GM12878 (cell line): ENCODE data around the gene NEGR1. TPM values are rescaled to one million over a fixed set of nuclear protein-coding genes. Genes with fewer than 3 reads are reported as not detected.

Source experiments
- ATAC-seq: fragments of 200-7000 bp; cut with Tn5 transposase; 3 replicates; pipeline ENCODE4 v1.9.1; 2020; ENCODE audit warnings: mild to moderate bottlenecking, moderate library complexity
- BruUV-seq: library from RNA; stranded (reverse); fragments of 400-500 nt; replicated peaks from 2 replicates; lab custom pipeline; 2021; lab: Mats Ljungman, UMichigan
- CTCF ChIA-PET: fragments of 300-600 bp; sonication (Branson Sonifier 250); formaldehyde crosslinking; extraction: SDS; loops from one replicate; lab custom pipeline; 2021; ENCODE audit warnings: inconsistent platforms; lab: Yijun Ruan, JAX
- POLR2A ChIA-PET: fragments of 350-600 bp; formaldehyde crosslinking; extraction: SDS; loops from one replicate; lab custom pipeline; 2021; ENCODE audit warnings: inconsistent platforms; lab: Charles Lee
- RAD21 ChIA-PET: fragments of 300-600 bp; sonication (Branson Sonifier 250); formaldehyde crosslinking; loops from one replicate; lab custom pipeline; 2023; ENCODE audit warnings: antibody characterized with exemption; ENCODE audit not compliant: unreplicated experiment; lab: Charles Lee
- SMC1A ChIA-PET: fragments of 300-600 bp; sonication (Branson Sonifier 250); formaldehyde crosslinking; loops from one replicate; lab custom pipeline; 2023; ENCODE audit not compliant: unreplicated experiment, uncharacterized antibody; lab: Charles Lee
- DNase-seq: peaks from one replicate; pipeline ENCODE4 v3.0.0-alpha.2; 2011; ENCODE audit warnings: low read depth, low spot score
- FAIRE-seq: peaks from 3 replicates; lab custom pipeline; 2011; peaks lifted over from hg19 to GRCh38; lab: Jason Lieb, UNC
- H2AFZ ChIP-seq: 2 replicates; pipeline ENCODE4 v1.6.0; 2011; ENCODE audit warnings: low read depth, low read length, control low read depth; ENCODE audit not compliant: control insufficient read depth
- H3K27ac ChIP-seq: 2 replicates; pipeline ENCODE4 v1.5.1; 2011; ENCODE audit warnings: control low read depth; ENCODE audit not compliant: control insufficient read depth, insufficient read depth
- H3K27me3 ChIP-seq, 2 experiments: replicated peaks in 1 of 2; 2 replicates each; pipeline versions ENCODE4 v1.6.0 to v1.6.1; 2011; ENCODE audit warnings: low read length in 1 of 2; ENCODE audit not compliant: control insufficient read depth in 2 of 2, insufficient read depth in 2 of 2
- H3K36me3 ChIP-seq, 2 experiments: 2 replicates each; pipeline ENCODE4 v1.5.1; 2011; ENCODE audit warnings: low read length in 1 of 2; ENCODE audit not compliant: control insufficient read depth in 2 of 2, insufficient read depth in 2 of 2
- H3K4me1 ChIP-seq: 2 replicates; pipeline ENCODE4 v1.6.1; 2011; ENCODE audit warnings: mild to moderate bottlenecking, low read length, moderate library complexity, mixed read lengths; ENCODE audit not compliant: control insufficient read depth, insufficient read depth
- H3K4me2 ChIP-seq: 2 replicates; pipeline ENCODE4 v1.6.0; 2011; ENCODE audit warnings: control low read depth; ENCODE audit not compliant: control insufficient read depth, insufficient read depth
- H3K4me3 ChIP-seq: fragments of 200-600 bp; sonication (generic); 2 replicates; pipeline ENCODE4 v1.5.1; 2016
- H3K79me2 ChIP-seq: 2 replicates; pipeline ENCODE4 v1.6.0; 2011; ENCODE audit warnings: low read length; ENCODE audit not compliant: control insufficient read depth, insufficient read depth
- H3K9ac ChIP-seq: 2 replicates; pipeline ENCODE4 v1.8.0; 2011; ENCODE audit warnings: low read length, control low read depth, mixed read lengths; ENCODE audit not compliant: control insufficient read depth, insufficient read depth
- H3K9me3 ChIP-seq: replicated peaks from 3 replicates; pipeline ENCODE4 v1.5.1; 2011; ENCODE audit warnings: mild to moderate bottlenecking, low read length; ENCODE audit not compliant: control insufficient read depth, insufficient read depth
- H4K20me1 ChIP-seq: 2 replicates; pipeline ENCODE4 v1.6.0; 2011; ENCODE audit not compliant: control insufficient read depth, insufficient read depth
- ASH2L ChIP-seq: fragments of 300-600, 200-600 bp; sonication (generic); IDR thresholded peaks from 2 replicates; pipeline ENCODE4 v1.6.1; 2017; ENCODE audit warnings: low read depth, mild to moderate bottlenecking, borderline replicate concordance
- BRCA1 ChIP-seq: IDR thresholded peaks from 2 replicates; pipeline ENCODE4 v1.6.1; 2011; ENCODE audit warnings: low read depth, low read length, improper control_type of control experiment
- DPF2 ChIP-seq: fragments of 450-650 bp; IDR thresholded peaks from 2 replicates; pipeline ENCODE4 v1.6.1; 2017; ENCODE audit warnings: mild to moderate bottlenecking
- ESRRA ChIP-seq: IDR thresholded peaks from 2 replicates; pipeline ENCODE4 v1.6.1; 2012; ENCODE audit warnings: mild to moderate bottlenecking, low read length, improper control_type of control experiment
- FOS ChIP-seq: IDR thresholded peaks from 3 replicates; pipeline ENCODE4 v1.6.1; 2011; ENCODE audit warnings: borderline replicate concordance; ENCODE audit not compliant: insufficient read length; ENCODE audit errors: extremely low read depth
- GATAD2B ChIP-seq: fragments of 450-650 bp; conservative IDR thresholded peaks from 2 replicates; pipeline ENCODE4 v1.6.1; 2017; ENCODE audit warnings: low read depth, mild to moderate bottlenecking, moderate library complexity
- IKZF1 ChIP-seq: fragments of 450-650 bp; conservative IDR thresholded peaks from 2 replicates; pipeline ENCODE4 v1.6.1; 2017; ENCODE audit warnings: antibody characterized with exemption, mild to moderate bottlenecking
- LARP7 ChIP-seq: fragments of 450-650 bp; IDR thresholded peaks from 2 replicates; pipeline ENCODE4 v1.6.1; 2017; ENCODE audit warnings: mild to moderate bottlenecking
- MTA2 ChIP-seq: fragments of 450-650 bp; IDR thresholded peaks from 2 replicates; pipeline ENCODE4 v1.6.1; 2016; ENCODE audit warnings: low read depth, mild to moderate bottlenecking, moderate library complexity
- MXI1 ChIP-seq: fragments of 150-350 bp; IDR thresholded peaks from 2 replicates; pipeline ENCODE4 v1.6.1; 2011; ENCODE audit warnings: low read depth, mild to moderate bottlenecking, inconsistent platforms, low read length, improper control_type of control experiment
- NR2F1 ChIP-seq: fragments of 450-650 bp; conservative IDR thresholded peaks from 2 replicates; pipeline ENCODE4 v1.6.1; 2017; ENCODE audit warnings: mild to moderate bottlenecking
- RAD21 ChIP-seq: IDR thresholded peaks from 2 replicates; pipeline ENCODE4 v1.6.1; 2011; ENCODE audit warnings: mild to moderate bottlenecking, low read depth, low read length, moderate library complexity; ENCODE audit not compliant: insufficient read depth
- SIX5 ChIP-seq: IDR thresholded peaks from 2 replicates; pipeline ENCODE4 v1.6.1; 2011; ENCODE audit warnings: mild to moderate bottlenecking, low read depth, low read length, moderate library complexity; ENCODE audit not compliant: severe bottlenecking
- TAF1 ChIP-seq: IDR thresholded peaks from 2 replicates; pipeline ENCODE4 v1.6.1; 2011; ENCODE audit warnings: mild to moderate bottlenecking, low read depth, low read length, borderline replicate concordance
- YY1 ChIP-seq: IDR thresholded peaks from 2 replicates; pipeline ENCODE4 v1.6.1; 2011; ENCODE audit warnings: low read depth, mild to moderate bottlenecking, low read length
- WGBS: methylation state at CpG from one replicate; pipeline ENCODE4 v1.1.6; 2016; ENCODE audit warnings: low lambda C conversion rate; ENCODE audit not compliant: insufficient replicate concordance, insufficient coverage; ENCODE audit errors: missing lambda C conversion rate; 5-methylcytosine and 5-hydroxymethylcytosine counted together
- in situ Hi-C: fragments of 300-500 bp; cut with MboI; formaldehyde crosslinking; loops from 9 replicates; pipeline ENCODE4 v1.14.3; 2018; ENCODE audit warnings: mixed read lengths
- intact Hi-C: fragments of 100-400 bp; cut with micrococcal nuclease; formaldehyde crosslinking; loops from one replicate; pipeline ENCODE4 v1.14.2; 2022; ENCODE audit not compliant: unreplicated experiment
- polyA plus RNA-seq, 11 experiments: library from polyadenylated mRNA; depleted of rRNA in 4 of 11; unstranded in 6 of 11; stranded (reverse) in 5 of 11; fragments of >200 nt; fragmentation: Nextera tagmentation in 4 of 11; fragmentation: Illumina TruSeq in 1 of 11; extraction: Ambion mirVana in 4 of 11; extraction: Trizol in 1 of 11; gene quantifications; 1 replicate in 1 of 11; 2 replicates in 10 of 11; pipeline versions ENCODE4 v1.2.1 to v1.2.3, GENCODE V29; 2011 to 2016; ENCODE audit warnings: inconsistent platforms in 2 of 11, missing spikeins in 2 of 11, low read depth in 1 of 11
- total RNA-seq, 4 experiments: library from RNA; depleted of rRNA in 3 of 4; stranded (reverse); fragments of >200 nt in 3 of 4; fragmentation: Illumina TruSeq in 1 of 4; extraction: Trizol in 1 of 4; gene quantifications; 2 replicates each; pipeline versions ENCODE4 v1.2.1 to v1.2.3, GENCODE V29; 2013 to 2021
- TF ChIP-seq, protein P1 (sequence below): fragments of 150-350 bp; IDR thresholded peaks from 2 replicates; pipeline ENCODE4 v1.6.1; 2016; ENCODE audit warnings: low read depth, low read length
- TF ChIP-seq, protein P2 (sequence below): fragments of 450-650 bp; IDR thresholded peaks from 2 replicates; pipeline ENCODE4 v1.6.1; 2016; ENCODE audit warnings: mild to moderate bottlenecking

The NEGR1 gene
- total and polyA plus RNA-seq, 10 of the 15 experiments (the other 5 are each of a cell fraction or from before 2014, with no cell fraction given) = under 0.01 to 0.03 (median 0.01) TPM; not detected in 7

GRCh38 chr1:71908303-71908702, 374.0 kb downstream of the NEGR1 start:
- Histone ChIP-seq H4K20me1 (no peaks in the 10 kb centered on the region), H3K4me2 (no peak overlapping the region), H2AFZ (no peak overlapping the region), H3K4me3 (no peak overlapping the region), H3K27ac (no peak overlapping the region), H3K27me3 (no peaks in the 10 kb centered on the region), H3K4me1 (no peaks in the 10 kb centered on the region), H3K79me2 (no peaks in the 10 kb centered on the region), H3K36me3 (no peaks in the 10 kb centered on the region), H3K9me3 (no peaks in the 10 kb centered on the region), H3K9ac (no peak overlapping the region)
- SMC1A ChIA-PET = no interaction called here
- no peak for TF ChIP-seq LARP7
- no peak for TF ChIP-seq ESRRA
- no peak for TF ChIP-seq ASH2L
- TF ChIP-seq FOS = no peak
- no peak for TF ChIP-seq GATAD2B
- no peak for TF ChIP-seq BRCA1
- RAD21 ChIA-PET = no interaction called here
- POLR2A ChIA-PET = no interaction called here
- 31% methylated on average over 1 of the region's 1 CpG for WGBS
- in situ Hi-C loops (no loop called here), intact Hi-C loops (no loop called here)
- ATAC-seq (no peak), FAIRE-seq (no peak), DNase-seq (no peak)
- CTCF ChIA-PET = interaction anchor here (0.7 kb wide), 1 partner anchor 81 kb away, joined by 4 read pairs; no protein-coding TSS in a partner anchor
- no TSS peak for BruUV-seq

DNA sequence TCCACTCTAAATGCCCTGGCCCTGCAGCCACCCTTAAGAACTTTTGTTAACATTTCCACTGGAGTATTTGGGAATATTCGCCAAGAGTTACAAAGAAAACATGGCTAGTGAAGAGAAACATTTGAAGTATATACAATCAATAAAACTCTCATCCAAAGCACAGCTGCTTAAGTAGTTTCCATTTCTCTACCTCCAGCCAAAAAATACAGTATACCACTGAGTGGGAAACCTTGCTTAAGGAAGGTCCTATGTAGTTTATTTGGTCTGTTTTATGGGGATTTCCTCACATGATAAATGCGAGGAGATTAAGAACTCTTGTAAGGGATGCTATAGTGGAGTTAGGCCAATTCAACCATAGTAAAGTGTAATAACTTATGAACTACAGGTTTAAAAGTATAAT, 382.5 kb downstream of the NEGR1 start:
- no TSS peak for BruUV-seq
- in situ Hi-C loops (no loop called here), intact Hi-C loops (no loop called here)
- no peak for FAIRE-seq
- ChIA-PET RAD21 (no interaction called here), CTCF (no interaction called here), POLR2A (no interaction called here), SMC1A (no interaction called here)
- H3K4me1 ChIP-seq = no peaks in the 10 kb centered on the region
- H3K36me3 ChIP-seq = no peaks in the 10 kb centered on the region
- no peak for ATAC-seq
- H3K9me3 ChIP-seq = no peaks in the 10 kb centered on the region
- no peak overlapping the region for H2AFZ ChIP-seq
- H3K27me3 ChIP-seq = no peaks in the 10 kb centered on the region
- no peak overlapping the region for H3K27ac ChIP-seq
- H3K4me3 ChIP-seq = no peak overlapping the region
- 42% methylated on average over 2 of the region's 2 CpGs for WGBS
- H3K9ac ChIP-seq = no peak overlapping the region
- no peak for DNase-seq
- H4K20me1 ChIP-seq = no peaks in the 10 kb centered on the region
- no peak overlapping the region for H3K4me2 ChIP-seq
- no peaks in the 10 kb centered on the region for H3K79me2 ChIP-seq
- TF ChIP-seq NR2F1 (no peak), YY1 (no peak), TAF1 (no peak), SIX5 (no peak), DPF2 (no peak), MTA2 (no peak), IKZF1 (no peak), RAD21 (no peak), MXI1 (no peak)
- TF ChIP-seq, protein P1, sequence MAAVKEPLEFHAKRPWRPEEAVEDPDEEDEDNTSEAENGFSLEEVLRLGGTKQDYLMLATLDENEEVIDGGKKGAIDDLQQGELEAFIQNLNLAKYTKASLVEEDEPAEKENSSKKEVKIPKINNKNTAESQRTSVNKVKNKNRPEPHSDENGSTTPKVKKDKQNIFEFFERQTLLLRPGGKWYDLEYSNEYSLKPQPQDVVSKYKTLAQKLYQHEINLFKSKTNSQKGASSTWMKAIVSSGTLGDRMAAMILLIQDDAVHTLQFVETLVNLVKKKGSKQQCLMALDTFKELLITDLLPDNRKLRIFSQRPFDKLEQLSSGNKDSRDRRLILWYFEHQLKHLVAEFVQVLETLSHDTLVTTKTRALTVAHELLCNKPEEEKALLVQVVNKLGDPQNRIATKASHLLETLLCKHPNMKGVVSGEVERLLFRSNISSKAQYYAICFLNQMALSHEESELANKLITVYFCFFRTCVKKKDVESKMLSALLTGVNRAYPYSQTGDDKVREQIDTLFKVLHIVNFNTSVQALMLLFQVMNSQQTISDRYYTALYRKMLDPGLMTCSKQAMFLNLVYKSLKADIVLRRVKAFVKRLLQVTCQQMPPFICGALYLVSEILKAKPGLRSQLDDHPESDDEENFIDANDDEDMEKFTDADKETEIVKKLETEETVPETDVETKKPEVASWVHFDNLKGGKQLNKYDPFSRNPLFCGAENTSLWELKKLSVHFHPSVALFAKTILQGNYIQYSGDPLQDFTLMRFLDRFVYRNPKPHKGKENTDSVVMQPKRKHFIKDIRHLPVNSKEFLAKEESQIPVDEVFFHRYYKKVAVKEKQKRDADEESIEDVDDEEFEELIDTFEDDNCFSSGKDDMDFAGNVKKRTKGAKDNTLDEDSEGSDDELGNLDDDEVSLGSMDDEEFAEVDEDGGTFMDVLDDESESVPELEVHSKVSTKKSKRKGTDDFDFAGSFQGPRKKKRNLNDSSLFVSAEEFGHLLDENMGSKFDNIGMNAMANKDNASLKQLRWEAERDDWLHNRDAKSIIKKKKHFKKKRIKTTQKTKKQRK = no peak
- TF ChIP-seq, protein P2, sequence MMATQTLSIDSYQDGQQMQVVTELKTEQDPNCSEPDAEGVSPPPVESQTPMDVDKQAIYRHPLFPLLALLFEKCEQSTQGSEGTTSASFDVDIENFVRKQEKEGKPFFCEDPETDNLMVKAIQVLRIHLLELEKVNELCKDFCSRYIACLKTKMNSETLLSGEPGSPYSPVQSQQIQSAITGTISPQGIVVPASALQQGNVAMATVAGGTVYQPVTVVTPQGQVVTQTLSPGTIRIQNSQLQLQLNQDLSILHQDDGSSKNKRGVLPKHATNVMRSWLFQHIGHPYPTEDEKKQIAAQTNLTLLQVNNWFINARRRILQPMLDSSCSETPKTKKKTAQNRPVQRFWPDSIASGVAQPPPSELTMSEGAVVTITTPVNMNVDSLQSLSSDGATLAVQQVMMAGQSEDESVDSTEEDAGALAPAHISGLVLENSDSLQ = no peak
